Fibroblast of skin of left quadriceps (primary cell): ENCODE measurements around the gene CNOT2.
"Not testable (repeated sequence)": the region's sequence is repeated elsewhere in the genome, so short reads cannot be mapped to it uniquely, and the experiment has no call there.

ENCODE experiments used
- DNase-seq, 2 experiments: peaks; one replicate each; pipeline ENCODE4 v3.0.0-alpha.2; 2013; ENCODE audit warnings: low read depth in 2 of 2

CNOT2 gene

DNA sequence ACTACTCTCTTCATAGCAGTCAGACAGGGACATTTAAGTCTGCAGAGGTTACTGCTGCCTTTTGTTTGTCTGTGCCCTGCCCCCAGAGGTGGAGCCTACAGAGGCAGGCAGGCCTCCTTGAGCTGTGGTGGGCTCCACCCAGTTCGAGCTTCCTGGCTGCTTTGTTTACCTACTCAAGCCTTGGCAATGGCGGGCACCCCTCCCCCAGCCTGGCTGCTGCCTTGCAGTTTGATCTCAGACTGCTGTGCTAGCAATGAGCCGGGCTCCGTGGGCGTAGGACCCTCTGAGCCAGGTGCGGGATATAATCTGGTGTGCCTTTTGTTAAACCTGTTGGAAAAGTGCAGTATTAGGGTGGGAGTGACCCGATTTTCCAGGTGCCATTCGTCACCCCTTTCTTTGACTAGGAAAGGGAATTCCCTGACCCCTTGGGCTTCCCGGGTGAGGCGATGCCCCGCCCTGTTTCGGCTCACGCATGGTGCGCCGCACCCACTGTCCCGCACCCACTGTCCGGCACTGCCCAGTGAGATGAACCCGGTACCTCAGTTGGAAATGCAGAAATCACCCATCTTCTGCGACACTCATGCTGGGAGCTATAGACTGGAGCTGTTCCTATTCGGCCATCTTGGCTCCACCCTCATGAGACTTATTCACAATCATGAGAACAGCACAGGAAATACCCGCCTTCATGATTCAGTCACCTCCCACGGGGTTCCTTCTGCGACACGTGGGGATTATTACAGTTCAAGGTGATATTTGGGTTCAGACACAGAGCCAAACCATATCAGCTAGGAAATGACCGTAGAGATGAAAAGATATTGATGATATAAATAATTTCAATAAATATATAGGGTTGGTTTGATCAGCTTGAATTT lies 61.7 kb downstream of the CNOT2 start:
- DNase-seq = not testable (repeated sequence)

- DNase-seq = no peak
These were observed 62.6 kb downstream of the CNOT2 start for GRCh38 chr12:70305794-70306193.

- DNase-seq = no peak
These were observed 63.4 kb downstream of the CNOT2 start for GRCh38 chr12:70306676-70307075.

GRCh38 chr12:70307868-70308267 lies 64.6 kb downstream of the CNOT2 start:
- no peak for DNase-seq

DNA sequence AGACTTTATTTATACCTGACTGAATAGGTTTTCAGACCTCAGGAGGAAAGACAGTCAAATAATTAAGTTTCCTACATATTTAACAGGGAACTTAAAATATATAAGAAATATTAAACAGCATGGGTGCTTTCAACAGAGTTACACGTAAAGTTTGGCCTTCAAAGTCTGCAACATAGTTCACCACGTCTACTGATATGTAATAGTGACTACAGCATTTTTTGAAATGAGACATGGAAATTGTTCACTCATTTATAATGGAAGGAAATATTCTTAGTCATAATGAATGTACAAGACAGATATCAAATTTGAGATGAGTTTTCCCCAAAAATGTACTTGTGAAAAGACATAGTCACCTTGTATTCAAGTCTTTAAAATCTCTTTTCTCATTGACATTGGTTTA lies 66.1 kb downstream of the CNOT2 start:
- no peak for DNase-seq

DNA sequence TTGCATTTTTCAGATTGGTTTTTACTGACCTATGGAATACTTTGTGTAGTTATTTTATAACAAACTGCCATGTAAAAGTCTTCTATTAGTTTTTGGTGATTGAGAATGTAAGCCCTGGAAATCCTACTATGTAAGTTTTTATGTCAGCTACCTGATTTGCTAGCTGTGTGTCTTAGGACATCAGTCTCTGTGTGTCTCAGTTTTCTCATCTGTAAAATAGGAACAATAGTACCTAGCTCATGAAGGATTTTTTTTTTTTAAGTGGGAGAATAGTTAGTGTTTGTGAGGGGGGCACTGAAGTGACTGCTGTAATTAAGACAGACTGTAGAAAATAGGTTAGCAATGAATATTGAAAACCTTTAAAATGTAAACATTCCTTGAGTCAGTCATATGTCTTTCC lies 70.9 kb downstream of the CNOT2 start:
- DNase-seq = no peak

- DNase-seq = no peak
These were observed 74.5 kb downstream of the CNOT2 start for GRCh38 chr12:70317781-70318180.

DNA sequence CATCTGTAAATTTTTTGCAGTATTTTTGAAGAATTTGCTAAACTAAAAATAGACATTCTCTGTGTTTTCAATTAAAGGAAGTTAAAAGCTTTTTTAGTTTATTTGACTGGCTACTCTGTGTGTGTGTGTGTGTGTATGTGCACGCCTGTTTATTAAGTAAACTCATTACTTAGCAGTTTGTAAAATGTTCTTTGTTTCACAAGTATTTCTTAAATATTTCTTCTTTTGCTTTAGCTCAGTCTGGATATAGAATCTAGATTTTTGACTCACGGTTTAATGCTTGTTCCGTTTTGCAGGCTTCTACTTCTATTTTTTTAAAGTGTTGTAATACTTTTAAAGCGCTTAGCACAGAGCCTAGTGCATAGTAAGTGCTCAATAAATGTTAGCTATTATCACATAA lies 76.4 kb downstream of the CNOT2 start:
- DNase-seq = no peak

DNA sequence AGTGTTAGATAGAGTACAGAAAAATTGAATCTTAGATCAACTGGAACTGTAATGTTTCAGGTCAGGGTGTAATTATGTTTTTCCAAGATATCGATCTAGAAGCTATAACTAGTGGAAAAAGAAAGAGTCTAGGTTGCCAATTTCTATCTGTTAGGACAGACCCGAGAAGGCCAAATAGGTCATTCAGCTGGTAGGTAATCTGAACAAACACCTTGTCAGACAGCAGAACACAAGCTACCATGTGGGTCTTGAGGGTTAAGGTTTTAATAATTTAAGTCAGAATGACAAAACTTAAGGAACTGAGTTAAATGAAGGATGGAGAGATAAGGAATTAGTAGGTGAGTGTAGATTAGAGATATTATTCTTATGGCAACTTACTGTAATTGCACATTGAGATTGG lies 78.0 kb downstream of the CNOT2 start:
- no peak for DNase-seq

GRCh38 chr12:70327541-70327940 lies 84.3 kb downstream of the CNOT2 start:
- DNase-seq = no peak

GRCh38 chr12:70329728-70330127 lies 86.5 kb downstream of the CNOT2 start:
- DNase-seq = no peak

- no peak for DNase-seq
These were observed 86.9 kb downstream of the CNOT2 start for GRCh38 chr12:70330158-70330557.

DNA sequence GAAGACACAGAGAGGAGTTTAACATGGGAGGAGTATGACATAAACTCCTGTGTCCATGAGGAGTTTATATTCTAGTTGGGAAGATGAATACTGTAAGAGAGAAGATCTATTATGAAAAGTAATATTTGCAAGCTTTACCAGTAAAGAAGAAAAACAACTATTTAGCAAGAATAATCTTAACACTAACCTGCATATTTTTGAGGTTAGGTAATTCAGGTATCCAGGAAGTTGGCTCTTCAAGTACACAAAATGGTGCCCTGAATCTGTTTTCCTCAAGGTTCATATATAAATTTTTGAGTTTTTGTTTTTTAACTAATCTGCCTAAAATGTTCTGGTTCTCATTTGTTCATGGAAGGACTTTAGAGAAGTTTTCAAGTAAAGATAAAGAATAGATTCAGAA lies 89.0 kb downstream of the CNOT2 start:
- DNase-seq = no peak

DNA sequence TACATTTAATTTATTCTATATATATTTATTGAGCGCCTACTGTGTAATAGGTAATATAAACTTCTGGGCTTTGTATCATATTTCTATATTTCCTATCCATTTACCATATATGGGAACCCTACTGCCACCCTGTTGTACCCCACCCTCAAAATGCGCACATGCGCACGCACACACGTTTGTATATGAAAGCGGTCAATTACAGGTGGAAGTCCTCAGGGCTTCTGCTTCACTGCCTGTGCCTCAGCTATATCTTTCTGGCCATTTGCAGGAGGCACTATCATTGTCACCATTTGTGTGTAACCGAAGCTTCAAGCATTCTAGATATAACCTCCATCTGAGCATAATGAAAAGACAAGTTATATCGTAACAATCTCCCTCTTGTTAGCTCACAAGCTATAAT lies 91.5 kb downstream of the CNOT2 start:
- DNase-seq = no peak

GRCh38 chr12:70338531-70338930 lies 95.3 kb downstream of the CNOT2 start:
- peak in 1 of 2 experiments; percentile 3 for DNase-seq

- DNase-seq = no peak
These were observed 107.8 kb downstream of the CNOT2 start for GRCh38 chr12:70351076-70351475.

DNA sequence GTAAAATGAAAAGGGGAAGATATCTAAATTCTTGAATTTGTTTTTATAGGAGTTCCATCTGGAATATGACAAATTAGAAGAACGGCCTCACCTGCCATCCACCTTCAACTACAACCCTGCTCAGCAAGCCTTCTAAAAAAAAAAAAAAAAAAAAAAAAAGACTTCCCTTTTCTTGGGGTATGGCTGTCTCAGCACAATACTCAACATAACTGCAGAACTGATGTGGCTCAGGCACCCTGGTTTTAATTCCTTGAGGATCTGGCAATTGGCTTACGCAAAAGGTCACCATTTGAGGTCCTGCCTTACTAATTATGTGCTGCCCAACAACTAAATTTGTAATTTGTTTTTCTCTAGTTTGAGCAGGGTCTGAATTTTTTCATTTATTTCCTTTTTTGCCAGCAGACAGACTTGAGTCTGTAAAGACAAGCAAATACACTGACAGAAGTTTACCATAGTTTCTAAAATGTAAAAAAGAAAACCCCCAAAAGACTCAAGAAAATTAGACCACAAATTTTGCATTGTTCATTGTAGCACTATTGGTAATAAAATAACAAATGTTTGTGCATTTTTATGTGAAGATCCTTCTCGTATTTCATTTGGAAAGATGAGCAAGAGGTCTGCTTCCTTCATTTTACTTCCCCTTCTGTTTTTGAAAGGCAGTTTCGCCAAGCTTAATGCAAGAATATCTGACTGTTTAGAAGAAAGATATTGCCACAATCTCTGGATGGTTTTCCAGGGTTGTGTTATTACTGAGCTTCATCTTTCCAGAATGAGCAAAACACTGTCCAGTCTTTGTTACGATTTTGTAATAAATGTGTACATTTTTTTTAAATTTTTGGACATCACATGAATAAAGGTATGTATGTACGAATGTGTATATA lies 110.8 kb downstream of the CNOT2 start:
- no peak for DNase-seq

GRCh38 chr12:70354787-70355186 lies 111.6 kb downstream of the CNOT2 start:
- DNase-seq = no peak

- DNase-seq = no peak
These were observed 112.7 kb downstream of the CNOT2 start for GRCh38 chr12:70355972-70356371.

DNA sequence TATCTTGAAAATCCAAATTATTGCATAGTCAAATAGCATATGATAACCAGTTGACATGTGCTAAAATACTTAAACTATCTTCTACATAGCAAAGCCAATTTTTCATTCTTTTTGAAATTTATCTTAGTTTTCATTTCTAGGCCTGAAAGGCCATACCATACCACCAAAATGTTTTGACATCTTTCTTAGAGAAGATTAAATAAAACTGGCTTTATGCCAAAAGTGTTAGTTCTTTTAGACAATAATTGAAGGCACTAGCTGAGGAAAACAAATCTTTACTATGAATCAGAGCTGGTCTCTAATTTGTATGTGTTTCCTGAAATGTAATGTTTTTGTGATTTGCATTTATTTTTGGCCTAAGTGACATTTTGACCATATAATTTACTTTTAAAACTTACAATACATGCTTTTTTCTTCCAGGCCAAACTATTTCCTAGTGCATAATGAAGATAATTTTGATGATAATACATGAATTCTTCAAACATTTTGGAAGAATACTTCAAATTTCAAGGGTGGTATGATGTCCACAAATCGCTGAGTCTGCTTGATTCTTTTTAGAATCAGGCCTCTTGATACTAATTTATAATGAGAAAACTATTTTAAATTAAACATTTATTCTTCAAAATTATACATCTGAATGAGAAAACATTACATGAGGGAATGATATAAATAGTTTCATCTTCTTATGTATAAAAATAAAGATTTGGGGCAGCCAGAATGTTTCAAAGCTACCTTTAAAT lies 116.4 kb downstream of the CNOT2 start:
- DNase-seq = no peak

GRCh38 chr12:70360218-70360617 lies 117.0 kb downstream of the CNOT2 start:
- DNase-seq = no peak
